ENCODE data around the gene KRTAP13-4. TPM values are rescaled to one million over a fixed set of nuclear protein-coding genes. Genes with fewer than 3 reads are reported as not detected.

KRTAP13-4 gene
- total and polyA plus RNA-seq, 7 donors, result not detected

GRCh38 chr21:30448514-30448913 is 18.5 kb downstream of the KRTAP13-4 start:
- Histone ChIP-seq H3K4me1 (no peaks in the 10 kb centered on the region), H3K27me3 (no peaks in the 10 kb centered on the region), H3K36me3 (no peaks in the 10 kb centered on the region), H3K27ac (no peak overlapping the region), H3K9me3 (no peaks in the 10 kb centered on the region), H3K4me3 (no peak overlapping the region)
- intact Hi-C loops (cut with DNase I), result no loop called here
- TF ChIP-seq CTCF (IDR thresholded peaks at IDR 0.05) (no peak), EP300 (IDR thresholded peaks at IDR 0.05) (no peak), POLR2A (IDR thresholded peaks at IDR 0.05) (no peak), POLR2AphosphoS5 (IDR thresholded peaks at IDR 0.05) (no peak)
- DNase-seq, result no peak
- 90 to 91% methylated on average over 3 of the region's 3 CpGs for WGBS, 2 donors

DNA sequence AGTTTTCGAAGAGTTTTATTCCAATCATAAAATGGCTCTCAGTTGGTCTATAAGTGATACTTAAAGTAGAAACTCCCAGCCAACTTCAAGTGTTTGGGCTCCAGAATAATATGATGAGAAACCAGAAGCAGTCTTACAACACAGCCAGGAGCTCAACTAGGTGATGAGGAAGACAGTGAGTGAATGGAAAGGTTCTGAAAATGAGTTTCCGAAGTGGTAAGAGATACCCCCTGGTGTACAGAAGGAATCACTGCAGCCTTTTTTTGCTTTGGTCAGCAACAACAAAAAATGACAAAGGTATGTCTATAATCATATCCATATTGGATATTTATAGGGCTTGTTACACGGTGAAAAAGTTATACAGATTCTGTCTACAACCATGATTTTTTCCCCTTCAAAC is 33.7 kb downstream of the KRTAP13-4 start:
- H3K4me3 ChIP-seq, result no peak overlapping the region
- DNase-seq, result no peak
- TF ChIP-seq EP300 (IDR thresholded peaks at IDR 0.05) (no peak), CTCF (IDR thresholded peaks at IDR 0.05) (no peak), POLR2A (IDR thresholded peaks at IDR 0.05) (no peak), POLR2AphosphoS5 (IDR thresholded peaks at IDR 0.05) (no peak)
- H3K9me3 ChIP-seq, result no peaks in the 10 kb centered on the region
- H3K4me1 ChIP-seq, result no peaks in the 10 kb centered on the region
- intact Hi-C loops (cut with DNase I), result no loop called here
- H3K27ac ChIP-seq, result no peak overlapping the region
- H3K27me3 ChIP-seq, result no peaks in the 10 kb centered on the region
- WGBS, 2 donors, result 48 to 51% methylated on average over 3 of the region's 3 CpGs
- no peaks in the 10 kb centered on the region for H3K36me3 ChIP-seq

- no peak overlapping the region for H3K27ac ChIP-seq
- DNase-seq, result no peak
- TF ChIP-seq POLR2AphosphoS5 (IDR thresholded peaks at IDR 0.05) (no peak), CTCF (IDR thresholded peaks at IDR 0.05) (no peak), POLR2A (IDR thresholded peaks at IDR 0.05) (no peak), EP300 (IDR thresholded peaks at IDR 0.05) (no peak)
- no peaks in the 10 kb centered on the region for H3K4me1 ChIP-seq
- peaks cover 0 to 3% (median 0%) of the 10 kb centered on the region in 4 donors for H3K9me3 ChIP-seq
- no peaks in the 10 kb centered on the region for H3K27me3 ChIP-seq
- H3K4me3 ChIP-seq, result no peak overlapping the region
- intact Hi-C loops (cut with DNase I), result no loop called here
- no peaks in the 10 kb centered on the region for H3K36me3 ChIP-seq
- WGBS, 2 donors, result 53 to 56% methylated on average over 6 of the region's 6 CpGs
Measured at GRCh38 chr21:30468900-30469714, 39.1 kb downstream of the KRTAP13-4 start.

DNA sequence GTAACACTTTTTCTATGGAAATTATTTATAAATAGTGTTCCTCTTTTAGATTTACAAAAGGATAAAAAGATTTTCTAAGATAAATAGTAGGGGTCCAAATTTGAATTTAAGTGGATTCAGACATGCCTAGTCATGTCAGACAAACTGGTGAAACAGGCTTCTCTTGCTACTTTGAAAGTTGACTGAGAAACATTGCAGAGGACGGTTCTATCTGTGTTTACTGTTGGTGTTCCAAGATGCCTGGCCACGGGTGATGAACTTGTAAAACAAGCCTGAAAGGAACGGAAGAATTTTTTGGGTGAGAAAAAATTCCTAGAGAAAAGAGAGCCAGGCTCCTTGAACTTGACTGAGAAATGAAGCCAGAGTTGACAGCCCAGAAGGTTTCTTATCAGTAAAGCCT is 48.0 kb downstream of the KRTAP13-4 start:
- Histone ChIP-seq H3K4me1 (no peaks in the 10 kb centered on the region), H3K27ac (no peak overlapping the region), H3K4me3 (no peak overlapping the region), H3K36me3 (no peaks in the 10 kb centered on the region), H3K9me3 (no peaks in the 10 kb centered on the region), H3K27me3 (no peaks in the 10 kb centered on the region)
- no peak for TF ChIP-seq POLR2A (IDR thresholded peaks at IDR 0.05)
- TF ChIP-seq POLR2AphosphoS5 (IDR thresholded peaks at IDR 0.05), result no peak
- TF ChIP-seq EP300 (IDR thresholded peaks at IDR 0.05), result no peak
- no peak for TF ChIP-seq CTCF (IDR thresholded peaks at IDR 0.05)
- no peak for DNase-seq
- intact Hi-C loops (cut with DNase I), result no loop called here
- WGBS, 2 donors, result 17 to 47% methylated on average over 3 of the region's 3 CpGs

Data from sigmoid colon (tissue), 7 donors.